HEK293 (cell line): ENCODE measurements around the gene ZBTB8A.
A peak's percentile ranks its signal among the peaks of the same experiment; 100 is the strongest.

Experiments used
- CTCF ChIA-PET: fragments of 350-600 bp; formaldehyde crosslinking; extraction: SDS; loops from one replicate; lab custom pipeline; 2021; ENCODE audit warnings: antibody characterized with exemption; lab: Yijun Ruan, JAX
- POLR2A ChIA-PET: fragments of 300-600 bp; formaldehyde crosslinking; extraction: SDS; loops from one replicate; lab custom pipeline; 2020; ENCODE audit warnings: antibody characterized with exemption, inconsistent platforms; lab: Yijun Ruan, JAX
- H3K27ac ChIP-seq: fragments of 200-500 bp; sonication (Bioruptor generic); 2 replicates; pipeline ENCODE4 v1.5.1; 2014; ENCODE audit warnings: low read depth, low read length, control low read depth, inconsistent platforms; ENCODE audit errors: extremely low read depth
- H3K36me3 ChIP-seq, 2 experiments: fragments of 200-500 bp in 1 of 2; sonication (Bioruptor generic) in 1 of 2; 1 replicate in 1 of 2; 2 replicates in 1 of 2; pipeline ENCODE4 v1.5.1; 2014 to 2017; ENCODE audit warnings: inconsistent platforms in 2 of 2, low read length in 2 of 2; ENCODE audit not compliant: control insufficient read depth in 2 of 2, insufficient read depth in 1 of 2
- H3K4me1 ChIP-seq: fragments of 200-500 bp; sonication (Bioruptor generic); 2 replicates; pipeline ENCODE4 v1.5.1; 2014; ENCODE audit warnings: mild to moderate bottlenecking, low read length, inconsistent platforms; ENCODE audit not compliant: control insufficient read depth, insufficient read depth
- H3K4me3 ChIP-seq: 2 replicates; pipeline ENCODE4 v1.5.1; 2011; ENCODE audit warnings: low read depth, mild to moderate bottlenecking, control low read depth, low read length, moderate library complexity
- H3K9me3 ChIP-seq: fragments of 200-500 bp; sonication (Bioruptor generic); 2 replicates; pipeline ENCODE4 v1.5.1; 2014; ENCODE audit warnings: low read depth, low read length, inconsistent platforms; ENCODE audit not compliant: control insufficient read depth, insufficient read depth
- IKZF3 ChIP-seq: fragments of 450-650 bp; IDR thresholded peaks from 2 replicates; pipeline ENCODE4 v1.5.0; 2018; ENCODE audit warnings: missing biosample characterization, mild to moderate bottlenecking, missing genetic modification characterization, moderate library complexity
- KLF1 ChIP-seq: fragments of 450-650 bp; formaldehyde crosslinking; IDR thresholded peaks from 2 replicates; pipeline ENCODE4 v1.5.1; 2016; ENCODE audit warnings: missing biosample characterization, missing genetic modification characterization
- KLF9 ChIP-seq: fragments of 450-650 bp; formaldehyde crosslinking; IDR thresholded peaks from 2 replicates; pipeline ENCODE4 v1.5.1; 2016; ENCODE audit warnings: missing biosample characterization, missing genetic modification characterization, low read depth
- MEIS1 ChIP-seq: sonication (generic); formaldehyde crosslinking; IDR thresholded peaks from 2 replicates; pipeline ENCODE4 v1.8.1; 2022; ENCODE audit warnings: missing genetic modification reagents, mild to moderate bottlenecking, borderline replicate concordance
- MZF1 ChIP-seq: fragments of 450-650 bp; formaldehyde crosslinking; IDR thresholded peaks from 2 replicates; pipeline ENCODE4 v1.5.1; 2017; ENCODE audit warnings: missing biosample characterization, missing genetic modification characterization, borderline replicate concordance
- SP2 ChIP-seq: fragments of 450-650 bp; formaldehyde crosslinking; IDR thresholded peaks from 2 replicates; pipeline ENCODE4 v1.5.1; 2016; ENCODE audit warnings: missing biosample characterization, missing genetic modification characterization
- YY2 ChIP-seq: fragments of 450-650 bp; formaldehyde crosslinking; IDR thresholded peaks from 2 replicates; pipeline ENCODE4 v1.5.1; 2016; ENCODE audit warnings: missing biosample characterization, missing genetic modification characterization
- ZBTB1 ChIP-seq: fragments of 450-650 bp; formaldehyde crosslinking; IDR thresholded peaks from 2 replicates; pipeline ENCODE4 v1.5.1; 2016; ENCODE audit warnings: missing biosample characterization, missing genetic modification characterization
- ZBTB21 ChIP-seq: fragments of 450-650 bp; formaldehyde crosslinking; IDR thresholded peaks from 2 replicates; pipeline ENCODE4 v1.5.1; 2017; ENCODE audit warnings: missing biosample characterization, missing genetic modification characterization
- ZNF2 ChIP-seq: fragments of 450-650 bp; formaldehyde crosslinking; IDR thresholded peaks from 2 replicates; pipeline ENCODE4 v1.5.1; 2016; ENCODE audit warnings: missing biosample characterization, missing genetic modification characterization
- ZNF214 ChIP-seq: fragments of 450-650 bp; formaldehyde crosslinking; IDR thresholded peaks from 2 replicates; pipeline ENCODE4 v1.5.1; 2017; ENCODE audit warnings: missing biosample characterization, mild to moderate bottlenecking, missing genetic modification characterization, borderline replicate concordance
- ZNF600 ChIP-seq: fragments of 450-650 bp; formaldehyde crosslinking; IDR thresholded peaks from 2 replicates; pipeline ENCODE4 v1.5.1; 2016; ENCODE audit warnings: missing biosample characterization, missing genetic modification characterization
- ZNF610 ChIP-seq: fragments of 450-650 bp; formaldehyde crosslinking; IDR thresholded peaks from 2 replicates; pipeline ENCODE4 v1.5.1; 2016; ENCODE audit warnings: missing biosample characterization, missing genetic modification characterization, borderline replicate concordance
- ZNF621 ChIP-seq: fragments of 450-650 bp; formaldehyde crosslinking; IDR thresholded peaks from 2 replicates; pipeline ENCODE4 v1.5.1; 2017; ENCODE audit warnings: missing biosample characterization, missing genetic modification characterization
- ZNF629 ChIP-seq: fragments of 450-650 bp; formaldehyde crosslinking; IDR thresholded peaks from 2 replicates; pipeline ENCODE4 v1.5.1; 2017; ENCODE audit warnings: missing biosample characterization, missing genetic modification characterization
- ZNF660 ChIP-seq: fragments of 450-650 bp; IDR thresholded peaks from 2 replicates; pipeline ENCODE4 v1.5.1; 2018; ENCODE audit warnings: missing biosample characterization, mild to moderate bottlenecking, missing genetic modification characterization
- ZXDB ChIP-seq: fragments of 450-650 bp; formaldehyde crosslinking; IDR thresholded peaks from 2 replicates; pipeline ENCODE4 v1.5.1; 2016; ENCODE audit warnings: missing biosample characterization, missing genetic modification characterization
- TF ChIP-seq, protein P1 (sequence below): fragments of 450-650 bp; formaldehyde crosslinking; conservative IDR thresholded peaks from 2 replicates; pipeline ENCODE4 v1.5.1; 2016; ENCODE audit warnings: low read depth, missing biosample characterization, missing genetic modification characterization
- TF ChIP-seq, protein P2 (sequence below): fragments of 450-650 bp; formaldehyde crosslinking; IDR thresholded peaks from 2 replicates; pipeline ENCODE4 v1.5.1; 2016; ENCODE audit warnings: missing biosample characterization, missing genetic modification characterization
- TF ChIP-seq, protein P3 (sequence below): fragments of 450-650 bp; formaldehyde crosslinking; IDR thresholded peaks from 2 replicates; pipeline ENCODE4 v1.5.1; 2016; ENCODE audit warnings: missing biosample characterization, missing genetic modification characterization
- TF ChIP-seq, protein P4 (sequence below): fragments of 450-650 bp; formaldehyde crosslinking; IDR thresholded peaks from 2 replicates; pipeline ENCODE4 v1.5.1; 2016; ENCODE audit warnings: missing biosample characterization, missing genetic modification characterization
- TF ChIP-seq, protein P5 (sequence below): fragments of 450-650 bp; formaldehyde crosslinking; IDR thresholded peaks from 2 replicates; pipeline ENCODE4 v1.5.1; 2016; ENCODE audit warnings: missing biosample characterization, missing genetic modification characterization
- TF ChIP-seq, protein P6 (sequence below): fragments of 450-650 bp; formaldehyde crosslinking; IDR thresholded peaks from 2 replicates; pipeline ENCODE4 v1.5.1; 2017; ENCODE audit warnings: missing biosample characterization, missing genetic modification characterization

The ZBTB8A gene

DNA sequence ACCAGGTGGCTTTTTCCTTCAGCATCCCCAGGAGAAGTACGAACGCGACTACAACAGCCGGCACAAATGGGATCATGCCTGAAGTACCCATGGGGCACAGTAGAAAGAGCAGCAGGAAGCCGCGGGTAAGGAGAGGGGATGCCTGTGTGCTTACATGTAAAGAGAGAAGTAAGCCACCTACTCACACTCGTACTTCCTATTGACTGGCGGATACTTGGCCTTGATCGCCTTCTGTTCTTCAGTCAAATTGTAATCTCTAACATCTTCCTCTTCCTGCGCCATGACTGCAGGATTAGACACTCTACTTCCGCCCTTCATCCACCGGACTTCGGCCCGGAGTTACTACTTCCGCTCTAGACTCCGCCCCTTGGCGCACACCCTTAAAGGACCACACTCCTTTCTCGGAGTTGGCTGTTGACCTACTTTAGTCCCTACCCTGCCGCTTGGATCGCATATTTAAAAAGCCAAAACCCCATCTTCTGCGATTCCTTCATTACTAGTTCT lies 111.1 kb downstream of the ZBTB8A start, which contains the start of gene ZBTB8OS (continued):
- TF ChIP-seq IKZF3 (tag by site-specific recombination) = peak; percentile 66
- 0 out of 2 replicates have a peak, but pooled peaks have one; percentile 25 for TF ChIP-seq ZNF660
- peak; percentile 73; the same call in 1 of the 2 replicates for TF ChIP-seq ZXDB (tag by site-specific recombination)
- TF ChIP-seq MZF1 (tag by site-specific recombination) = 0 out of 2 replicates have a peak, but pooled peaks have one; percentile 27
- peak; percentile 99 for TF ChIP-seq ZNF600 (tag by site-specific recombination)
- TF ChIP-seq, protein P1, sequence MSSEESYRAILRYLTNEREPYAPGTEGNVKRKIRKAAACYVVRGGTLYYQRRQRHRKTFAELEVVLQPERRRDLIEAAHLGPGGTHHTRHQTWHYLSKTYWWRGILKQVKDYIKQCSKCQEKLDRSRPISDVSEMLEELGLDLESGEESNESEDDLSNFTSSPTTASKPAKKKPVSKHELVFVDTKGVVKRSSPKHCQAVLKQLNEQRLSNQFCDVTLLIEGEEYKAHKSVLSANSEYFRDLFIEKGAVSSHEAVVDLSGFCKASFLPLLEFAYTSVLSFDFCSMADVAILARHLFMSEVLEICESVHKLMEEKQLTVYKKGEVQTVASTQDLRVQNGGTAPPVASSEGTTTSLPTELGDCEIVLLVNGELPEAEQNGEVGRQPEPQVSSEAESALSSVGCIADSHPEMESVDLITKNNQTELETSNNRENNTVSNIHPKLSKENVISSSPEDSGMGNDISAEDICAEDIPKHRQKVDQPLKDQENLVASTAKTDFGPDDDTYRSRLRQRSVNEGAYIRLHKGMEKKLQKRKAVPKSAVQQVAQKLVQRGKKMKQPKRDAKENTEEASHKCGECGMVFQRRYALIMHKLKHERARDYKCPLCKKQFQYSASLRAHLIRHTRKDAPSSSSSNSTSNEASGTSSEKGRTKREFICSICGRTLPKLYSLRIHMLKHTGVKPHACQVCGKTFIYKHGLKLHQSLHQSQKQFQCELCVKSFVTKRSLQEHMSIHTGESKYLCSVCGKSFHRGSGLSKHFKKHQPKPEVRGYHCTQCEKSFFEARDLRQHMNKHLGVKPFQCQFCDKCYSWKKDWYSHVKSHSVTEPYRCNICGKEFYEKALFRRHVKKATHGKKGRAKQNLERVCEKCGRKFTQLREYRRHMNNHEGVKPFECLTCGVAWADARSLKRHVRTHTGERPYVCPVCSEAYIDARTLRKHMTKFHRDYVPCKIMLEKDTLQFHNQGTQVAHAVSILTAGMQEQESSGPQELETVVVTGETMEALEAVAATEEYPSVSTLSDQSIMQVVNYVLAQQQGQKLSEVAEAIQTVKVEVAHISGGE (tag by site-specific recombination) = peak; percentile 96
- TF ChIP-seq, protein P2, sequence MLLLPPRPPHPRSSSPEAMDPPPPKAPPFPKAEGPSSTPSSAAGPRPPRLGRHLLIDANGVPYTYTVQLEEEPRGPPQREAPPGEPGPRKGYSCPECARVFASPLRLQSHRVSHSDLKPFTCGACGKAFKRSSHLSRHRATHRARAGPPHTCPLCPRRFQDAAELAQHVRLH = 0 out of 2 replicates have a peak, but pooled peaks have one; percentile 47
- no peak for TF ChIP-seq ZNF621
- peak; percentile 13; the same call in 1 of the 2 replicates for TF ChIP-seq ZNF2 (tag by site-specific recombination)
- no peak for TF ChIP-seq ZNF214
- TF ChIP-seq, protein P3, sequence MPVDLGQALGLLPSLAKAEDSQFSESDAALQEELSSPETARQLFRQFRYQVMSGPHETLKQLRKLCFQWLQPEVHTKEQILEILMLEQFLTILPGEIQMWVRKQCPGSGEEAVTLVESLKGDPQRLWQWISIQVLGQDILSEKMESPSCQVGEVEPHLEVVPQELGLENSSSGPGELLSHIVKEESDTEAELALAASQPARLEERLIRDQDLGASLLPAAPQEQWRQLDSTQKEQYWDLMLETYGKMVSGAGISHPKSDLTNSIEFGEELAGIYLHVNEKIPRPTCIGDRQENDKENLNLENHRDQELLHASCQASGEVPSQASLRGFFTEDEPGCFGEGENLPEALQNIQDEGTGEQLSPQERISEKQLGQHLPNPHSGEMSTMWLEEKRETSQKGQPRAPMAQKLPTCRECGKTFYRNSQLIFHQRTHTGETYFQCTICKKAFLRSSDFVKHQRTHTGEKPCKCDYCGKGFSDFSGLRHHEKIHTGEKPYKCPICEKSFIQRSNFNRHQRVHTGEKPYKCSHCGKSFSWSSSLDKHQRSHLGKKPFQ (tag by site-specific recombination) = peak; percentile 99
- peak; percentile 36 for TF ChIP-seq ZNF629 (tag by site-specific recombination)
- TF ChIP-seq MEIS1 (CRISPR knock-in tag) = no peak
- peak; percentile 55 for TF ChIP-seq SP2 (tag by site-specific recombination)

DNA sequence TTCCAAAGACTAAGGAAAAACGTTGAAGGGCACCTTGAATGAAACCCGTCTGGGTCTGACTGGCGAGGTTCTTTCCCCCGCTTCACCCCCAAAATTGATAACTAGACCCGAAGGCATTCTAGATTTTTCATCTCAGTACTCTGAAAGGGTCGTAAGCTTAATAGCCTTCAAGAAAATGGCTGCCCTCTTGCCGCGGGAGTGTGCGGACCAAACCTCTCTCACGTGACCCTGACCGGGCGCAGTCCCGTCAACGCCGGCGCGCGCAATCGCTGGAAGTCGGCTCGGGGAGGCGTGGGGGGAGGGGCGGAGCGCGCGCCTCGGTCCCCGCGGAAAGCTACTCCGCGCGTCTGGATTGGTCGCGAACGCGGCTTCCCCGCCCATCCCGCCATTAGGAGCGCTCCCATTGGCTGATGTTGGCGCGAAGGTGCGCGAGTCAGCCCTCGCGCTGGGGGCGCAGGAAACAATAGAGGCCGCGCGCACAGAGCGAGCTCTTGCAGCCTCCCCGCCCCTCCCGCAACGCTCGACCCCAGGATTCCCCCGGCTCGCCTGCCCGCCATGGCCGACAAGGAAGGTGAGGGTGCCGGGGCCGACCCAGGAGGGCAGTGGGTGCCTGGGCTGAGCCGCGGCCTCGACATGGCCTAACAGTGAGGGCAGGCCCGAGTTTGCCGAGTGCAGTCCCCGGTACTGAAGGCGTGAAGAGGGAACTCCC lies 111.7 kb downstream of the ZBTB8A start, which contains the start of gene RBBP4:
TSS of gene RBBP4 (plus strand) at position 457 of the 709 bp plus-strand sequence. CDS start at position 556, 99 bp downstream.
- peak within 1 kb of the TSS; percentile 94 for H3K4me3 ChIP-seq
- ChIA-PET POLR2A (interaction anchor here (0.6 to 2.1 kb wide), 25 partner anchors 9 to 1544 kb away, joined by 3 to 9 read pairs (median 4); partner anchors contain the start of genes BSDC1, MARCKSL1, RNF19B and SYNC), CTCF (interaction anchor here (0.6 to 1.2 kb wide), 4 partner anchors 20 to 580 kb away, joined by 3 read pairs; no protein-coding TSS in a partner anchor)
- H3K27ac ChIP-seq = peak within 1 kb of the TSS; percentile 86
- no peaks in the 10 kb centered on the region for H3K4me1 ChIP-seq
- peaks cover 21 to 49% of the 10 kb centered on the region in 2 experiments; a peak in 2 of 3 replicates for H3K36me3 ChIP-seq
- no peaks in the 10 kb centered on the region for H3K9me3 ChIP-seq
- TF ChIP-seq KLF1 (tag by site-specific recombination) (peak; percentile 61), ZBTB1 (tag by site-specific recombination) (peak; percentile 99), KLF9 (tag by site-specific recombination) (peak; percentile 75), ZBTB21 (tag by site-specific recombination) (peak; percentile 20; the same call in 1 of the 2 replicates), YY2 (tag by site-specific recombination) (peak; percentile 70; the same call in 1 of the 2 replicates), ZNF629 (tag by site-specific recombination) (peak; percentile 31), ZNF610 (0 out of 2 replicates have a peak, but pooled peaks have one; percentile 19)
- TF ChIP-seq, protein P4, sequence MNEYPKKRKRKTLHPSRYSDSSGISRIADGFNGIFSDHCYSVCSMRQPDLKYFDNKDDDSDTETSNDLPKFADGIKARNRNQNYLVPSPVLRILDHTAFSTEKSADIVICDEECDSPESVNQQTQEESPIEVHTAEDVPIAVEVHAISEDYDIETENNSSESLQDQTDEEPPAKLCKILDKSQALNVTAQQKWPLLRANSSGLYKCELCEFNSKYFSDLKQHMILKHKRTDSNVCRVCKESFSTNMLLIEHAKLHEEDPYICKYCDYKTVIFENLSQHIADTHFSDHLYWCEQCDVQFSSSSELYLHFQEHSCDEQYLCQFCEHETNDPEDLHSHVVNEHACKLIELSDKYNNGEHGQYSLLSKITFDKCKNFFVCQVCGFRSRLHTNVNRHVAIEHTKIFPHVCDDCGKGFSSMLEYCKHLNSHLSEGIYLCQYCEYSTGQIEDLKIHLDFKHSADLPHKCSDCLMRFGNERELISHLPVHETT (tag by site-specific recombination) = peak; percentile 30; the same call in 1 of the 2 replicates
- TF ChIP-seq, protein P5, sequence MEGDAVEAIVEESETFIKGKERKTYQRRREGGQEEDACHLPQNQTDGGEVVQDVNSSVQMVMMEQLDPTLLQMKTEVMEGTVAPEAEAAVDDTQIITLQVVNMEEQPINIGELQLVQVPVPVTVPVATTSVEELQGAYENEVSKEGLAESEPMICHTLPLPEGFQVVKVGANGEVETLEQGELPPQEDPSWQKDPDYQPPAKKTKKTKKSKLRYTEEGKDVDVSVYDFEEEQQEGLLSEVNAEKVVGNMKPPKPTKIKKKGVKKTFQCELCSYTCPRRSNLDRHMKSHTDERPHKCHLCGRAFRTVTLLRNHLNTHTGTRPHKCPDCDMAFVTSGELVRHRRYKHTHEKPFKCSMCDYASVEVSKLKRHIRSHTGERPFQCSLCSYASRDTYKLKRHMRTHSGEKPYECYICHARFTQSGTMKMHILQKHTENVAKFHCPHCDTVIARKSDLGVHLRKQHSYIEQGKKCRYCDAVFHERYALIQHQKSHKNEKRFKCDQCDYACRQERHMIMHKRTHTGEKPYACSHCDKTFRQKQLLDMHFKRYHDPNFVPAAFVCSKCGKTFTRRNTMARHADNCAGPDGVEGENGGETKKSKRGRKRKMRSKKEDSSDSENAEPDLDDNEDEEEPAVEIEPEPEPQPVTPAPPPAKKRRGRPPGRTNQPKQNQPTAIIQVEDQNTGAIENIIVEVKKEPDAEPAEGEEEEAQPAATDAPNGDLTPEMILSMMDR (tag by site-specific recombination) = peak; percentile 24; the same call in 1 of the 2 replicates
- TF ChIP-seq, protein P6, sequence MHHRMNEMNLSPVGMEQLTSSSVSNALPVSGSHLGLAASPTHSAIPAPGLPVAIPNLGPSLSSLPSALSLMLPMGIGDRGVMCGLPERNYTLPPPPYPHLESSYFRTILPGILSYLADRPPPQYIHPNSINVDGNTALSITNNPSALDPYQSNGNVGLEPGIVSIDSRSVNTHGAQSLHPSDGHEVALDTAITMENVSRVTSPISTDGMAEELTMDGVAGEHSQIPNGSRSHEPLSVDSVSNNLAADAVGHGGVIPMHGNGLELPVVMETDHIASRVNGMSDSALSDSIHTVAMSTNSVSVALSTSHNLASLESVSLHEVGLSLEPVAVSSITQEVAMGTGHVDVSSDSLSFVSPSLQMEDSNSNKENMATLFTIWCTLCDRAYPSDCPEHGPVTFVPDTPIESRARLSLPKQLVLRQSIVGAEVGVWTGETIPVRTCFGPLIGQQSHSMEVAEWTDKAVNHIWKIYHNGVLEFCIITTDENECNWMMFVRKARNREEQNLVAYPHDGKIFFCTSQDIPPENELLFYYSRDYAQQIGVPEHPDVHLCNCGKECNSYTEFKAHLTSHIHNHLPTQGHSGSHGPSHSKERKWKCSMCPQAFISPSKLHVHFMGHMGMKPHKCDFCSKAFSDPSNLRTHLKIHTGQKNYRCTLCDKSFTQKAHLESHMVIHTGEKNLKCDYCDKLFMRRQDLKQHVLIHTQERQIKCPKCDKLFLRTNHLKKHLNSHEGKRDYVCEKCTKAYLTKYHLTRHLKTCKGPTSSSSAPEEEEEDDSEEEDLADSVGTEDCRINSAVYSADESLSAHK (tag by site-specific recombination) = peak; percentile 29; the same call in 1 of the 2 replicates
